NK-92 (cell line): ENCODE results near the gene SMC6.

ENCODE experiments used
- DNase-seq: peaks from one replicate; lab custom pipeline; 2025; ENCODE audit not compliant: unreplicated experiment; lab: John Stamatoyannopoulos, UW

The SMC6 gene

GRCh38 chr2:17658251-17658843 lies 95.3 kb downstream of the SMC6 start:
- no peak for DNase-seq

- DNase-seq: no peak
Observed at GRCh38 chr2:17657759-17658158, 95.9 kb downstream of the SMC6 start.

- DNase-seq: no peak
Observed at GRCh38 chr2:17652681-17653394, 100.8 kb downstream of the SMC6 start.

- DNase-seq: no peak
Observed at GRCh38 chr2:17649026-17649425, 104.6 kb downstream of the SMC6 start.

GRCh38 chr2:17648581-17648980 lies 105.0 kb downstream of the SMC6 start:
- no peak for DNase-seq

- DNase-seq: no peak
Observed at GRCh38 chr2:17646838-17647701, 106.5 kb downstream of the SMC6 start.

- no peak for DNase-seq
Observed at GRCh38 chr2:17646081-17646554, 107.5 kb downstream of the SMC6 start.

- no peak for DNase-seq
Observed at GRCh38 chr2:17644997-17645720, 108.5 kb downstream of the SMC6 start.

- DNase-seq: no peak
Observed at GRCh38 chr2:17643031-17643615, 110.5 kb downstream of the SMC6 start.

GRCh38 chr2:17640406-17640805 lies 113.2 kb downstream of the SMC6 start:
- no peak for DNase-seq

- DNase-seq: no peak
Observed at GRCh38 chr2:17638196-17638743, 115.3 kb downstream of the SMC6 start.

- DNase-seq: no peak
Observed at GRCh38 chr2:17637131-17637906, 116.3 kb downstream of the SMC6 start.

- DNase-seq: no peak
Observed at GRCh38 chr2:17636257-17636656, 117.4 kb downstream of the SMC6 start.

GRCh38 chr2:17634997-17635396 lies 118.6 kb downstream of the SMC6 start:
- DNase-seq: no peak

- no peak for DNase-seq
Observed at GRCh38 chr2:17630089-17630488, 123.5 kb downstream of the SMC6 start.

- DNase-seq: no peak
Observed at GRCh38 chr2:17628349-17629261, 125.0 kb downstream of the SMC6 start.

GRCh38 chr2:17627434-17627833 lies 126.2 kb downstream of the SMC6 start:
- no peak for DNase-seq

- DNase-seq: no peak
Observed at GRCh38 chr2:17626986-17627385, 126.6 kb downstream of the SMC6 start.

GRCh38 chr2:17625446-17625845 lies 128.2 kb downstream of the SMC6 start:
- no peak for DNase-seq
